Smooth muscle cell of trachea (primary cell): Measurements from ENCODE around the gene LRRD1. TPM values are rescaled to one million over a fixed set of nuclear protein-coding genes. Genes with fewer than 3 reads are reported as not detected.

Source experiments
- total RNA-seq: library from RNA; depleted of rRNA; stranded (reverse); fragments of >200 nt; gene quantifications from 2 replicates; pipeline ENCODE4 v1.2.1, GENCODE V29; 2014

The LRRD1 gene
- 0.15 TPM in 1 of 2 replicates, not detected in the other for total RNA-seq

GRCh38 chr7:92178928-92179924, at the start of gene LRRD1:
LRRD1 (minus strand) TSS chr7:92179142; CDS start chr7:92165202, 13,940 bp downstream.

GRCh38 chr7:92134271-92135051, 44.5 kb downstream of the LRRD1 start, which contains the start of gene CYP51A1:
CYP51A1 (minus strand) TSS chr7:92134477; CDS start chr7:92134364, 113 bp downstream.

Other genes with a start within 250 kb of the LRRD1 start
- gene AKAP9, start 238.3 kb downstream of the LRRD1 start, total RNA-seq = 22.3 and 51.8 TPM in 2 replicates
- 179 and 232 TPM in 2 replicates for gene CYP51A1, start 44.7 kb downstream of the LRRD1 start, total RNA-seq
- 51.9 and 72.3 TPM in 2 replicates for gene KRIT1, start 66.8 kb upstream of the LRRD1 start, total RNA-seq
- 58.6 and 65.2 TPM in 2 replicates for gene ANKIB1, start 66.8 kb upstream of the LRRD1 start, total RNA-seq